Measurements from ENCODE around the gene UPF3A.

DNA sequence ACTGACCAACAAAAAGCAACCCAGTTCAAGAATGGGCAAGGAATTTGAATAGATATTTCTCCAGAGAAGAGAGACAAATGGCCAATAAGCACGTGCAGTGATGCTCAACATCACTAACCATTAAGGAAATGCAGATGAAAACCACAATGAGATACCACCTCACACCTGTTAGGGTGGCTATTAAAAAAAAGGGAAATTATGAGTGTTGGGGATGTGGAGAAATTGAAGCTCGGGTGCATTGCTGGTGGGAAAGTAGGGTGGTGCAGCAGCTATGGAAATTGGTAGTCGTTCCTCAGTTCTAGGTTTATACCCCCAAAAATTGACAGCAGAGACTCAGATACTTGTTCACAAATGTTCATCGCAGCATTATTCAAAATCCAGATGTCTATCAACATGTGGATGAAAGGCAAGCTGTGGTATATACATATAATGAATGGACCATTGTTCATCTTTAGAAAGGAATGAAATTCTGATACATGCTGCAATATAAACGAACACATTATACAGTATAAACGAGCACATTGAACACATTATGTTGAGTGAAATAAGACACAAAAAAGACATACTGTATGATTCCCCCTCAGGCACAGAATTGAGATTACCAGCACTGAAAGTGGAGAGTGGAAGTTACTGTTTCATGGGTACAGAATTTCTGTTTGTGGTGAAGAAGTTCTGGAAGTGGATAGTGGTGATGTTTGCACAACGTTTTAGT, 33.8 kb downstream of the UPF3A start:
- TF ChIP-seq, protein P1, sequence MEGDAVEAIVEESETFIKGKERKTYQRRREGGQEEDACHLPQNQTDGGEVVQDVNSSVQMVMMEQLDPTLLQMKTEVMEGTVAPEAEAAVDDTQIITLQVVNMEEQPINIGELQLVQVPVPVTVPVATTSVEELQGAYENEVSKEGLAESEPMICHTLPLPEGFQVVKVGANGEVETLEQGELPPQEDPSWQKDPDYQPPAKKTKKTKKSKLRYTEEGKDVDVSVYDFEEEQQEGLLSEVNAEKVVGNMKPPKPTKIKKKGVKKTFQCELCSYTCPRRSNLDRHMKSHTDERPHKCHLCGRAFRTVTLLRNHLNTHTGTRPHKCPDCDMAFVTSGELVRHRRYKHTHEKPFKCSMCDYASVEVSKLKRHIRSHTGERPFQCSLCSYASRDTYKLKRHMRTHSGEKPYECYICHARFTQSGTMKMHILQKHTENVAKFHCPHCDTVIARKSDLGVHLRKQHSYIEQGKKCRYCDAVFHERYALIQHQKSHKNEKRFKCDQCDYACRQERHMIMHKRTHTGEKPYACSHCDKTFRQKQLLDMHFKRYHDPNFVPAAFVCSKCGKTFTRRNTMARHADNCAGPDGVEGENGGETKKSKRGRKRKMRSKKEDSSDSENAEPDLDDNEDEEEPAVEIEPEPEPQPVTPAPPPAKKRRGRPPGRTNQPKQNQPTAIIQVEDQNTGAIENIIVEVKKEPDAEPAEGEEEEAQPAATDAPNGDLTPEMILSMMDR (IDR thresholded peaks at IDR 0.05): no peak
- TF ChIP-seq POLR2A (IDR thresholded peaks at IDR 0.05): no peak
